BJ (cell line): ENCODE measurements around the gene ECHS1. TPM values are rescaled to one million over a fixed set of nuclear protein-coding genes. Genes with fewer than 3 reads are reported as not detected.

ENCODE experiments used
- CTCF ChIA-PET: fragments of 350-600 bp; formaldehyde crosslinking; extraction: SDS; loops from one replicate; lab custom pipeline; 2021; ENCODE audit warnings: antibody characterized with exemption, inconsistent platforms; lab: Yijun Ruan, JAX
- POLR2A ChIA-PET: fragments of 300-600 bp; sonication (Branson Sonifier 250); formaldehyde crosslinking; extraction: SDS; loops from one replicate; lab custom pipeline; 2021; ENCODE audit warnings: antibody characterized with exemption; lab: Charles Lee
- DNase-seq: peaks from one replicate; pipeline ENCODE4 v3.0.0-alpha.2; 2011; ENCODE audit warnings: low read depth
- H3K27me3 ChIP-seq: 2 replicates; pipeline ENCODE4 v1.6.0; 2011; ENCODE audit warnings: low read length; ENCODE audit not compliant: control insufficient read depth, insufficient read depth
- H3K36me3 ChIP-seq: 2 replicates; pipeline ENCODE4 v1.5.1; 2011; ENCODE audit warnings: low read length; ENCODE audit not compliant: control insufficient read depth, insufficient read depth
- H3K4me3 ChIP-seq: 2 replicates; pipeline ENCODE4 v1.5.1; 2011; ENCODE audit warnings: low read depth, mild to moderate bottlenecking, control low read depth, low read length
- CTCF ChIP-seq: IDR thresholded peaks from 2 replicates; pipeline ENCODE4 v1.5.1; 2011; ENCODE audit warnings: low read depth, mild to moderate bottlenecking, control low read depth, inconsistent platforms, low read length, moderate library complexity; ENCODE audit not compliant: insufficient read depth
- polyA minus RNA-seq: library from RNA; depleted of rRNA, polyadenylated mRNA; stranded (reverse); fragments of >200 nt; gene quantifications from 2 replicates; pipeline ENCODE4 v1.2.3, GENCODE V29; 2011; rRNA and poly(A)+ RNA removed
- polyA plus RNA-seq: library from polyadenylated mRNA; depleted of rRNA; stranded (reverse); fragments of >200 nt; gene quantifications from 2 replicates; pipeline ENCODE4 v1.2.3, GENCODE V29; 2011; rRNA removed

The ECHS1 gene
- polyA plus RNA-seq = 41.7 and 63.9 TPM in 2 replicates
- 30.2 and 40.7 TPM in 2 replicates for polyA minus RNA-seq

GRCh38 chr10:133373174-133374090 is at the start of gene ECHS1:
Gene ECHS1, minus strand, starts transcription at chr10:133373354. Its CDS starts 21 bp downstream, at chr10:133373333.
- ChIA-PET CTCF (interaction anchor here (0.8 kb wide), 1 partner anchor 44 kb away, joined by 4 read pairs; no protein-coding TSS in a partner anchor), POLR2A (interaction anchor here (0.6 kb wide), 1 partner anchor 12 kb away, joined by 5 read pairs; no protein-coding TSS in a partner anchor)
- TF ChIP-seq CTCF = no peak
- Histone ChIP-seq H3K27me3 (no peaks in the 10 kb centered on the region), H3K4me3 (peak within 1 kb of the TSS; percentile 98), H3K36me3 (peaks cover 19% of the 10 kb centered on the region)
- peak; percentile 48 for DNase-seq

GRCh38 chr10:133422223-133422806 is 49.2 kb upstream of the ECHS1 start:
- POLR2A ChIA-PET = no interaction called here
- CTCF ChIA-PET = interaction anchor here (1.2 kb wide), 1 partner anchor 16 kb away, joined by 6 read pairs; no protein-coding TSS in a partner anchor
- no peak for DNase-seq

GRCh38 chr10:133421336-133422222 is 48.4 kb upstream of the ECHS1 start:
- Histone ChIP-seq H3K36me3 (peaks cover 9% of the 10 kb centered on the region), H3K4me3 (no peak overlapping the region), H3K27me3 (no peaks in the 10 kb centered on the region; the same call in 1 of the 2 replicates)
- TF ChIP-seq CTCF = no peak
- POLR2A ChIA-PET = no interaction called here
- CTCF ChIA-PET = interaction anchor here (1.2 to 2.0 kb wide), 3 partner anchors 16 to 17 kb away, joined by 4 to 6 read pairs (median 6); no protein-coding TSS in a partner anchor
- no peak for DNase-seq

More at GRCh38 chr10:133422223-133422806, 49.2 kb upstream of the ECHS1 start:
- no peak for TF ChIP-seq CTCF
- H3K27me3 ChIP-seq = no peaks in the 10 kb centered on the region; the same call in 1 of the 2 replicates
- peaks cover 9% of the 10 kb centered on the region for H3K36me3 ChIP-seq
- H3K4me3 ChIP-seq = no peak overlapping the region

GRCh38 chr10:133420579-133420978 is 47.4 kb upstream of the ECHS1 start:
- TF ChIP-seq CTCF = no peak
- Histone ChIP-seq H3K4me3 (no peak overlapping the region), H3K36me3 (peaks cover 9% of the 10 kb centered on the region), H3K27me3 (no peaks in the 10 kb centered on the region; the same call in 1 of the 2 replicates)
- ChIA-PET CTCF (interaction anchor here (1.2 to 2.0 kb wide), 2 partner anchors 17 to 18 kb away, joined by 4 to 6 read pairs; no protein-coding TSS in a partner anchor), POLR2A (no interaction called here)
- no peak for DNase-seq
